GM12878 (cell line): ENCODE measurements around the gene CBARP. TPM values are rescaled to one million over a fixed set of nuclear protein-coding genes. Genes with fewer than 3 reads are reported as not detected.
A peak's percentile ranks its signal among the peaks of the same experiment; 100 is the strongest.

Experiments
- ATAC-seq: fragments of 200-7000 bp; cut with Tn5 transposase; 3 replicates; pipeline ENCODE4 v1.9.1; 2020; ENCODE audit warnings: mild to moderate bottlenecking, moderate library complexity
- BruUV-seq: library from RNA; stranded (reverse); fragments of 400-500 nt; replicated peaks from 2 replicates; lab custom pipeline; 2021; lab: Mats Ljungman, UMichigan
- CTCF ChIA-PET: fragments of 300-600 bp; sonication (Branson Sonifier 250); formaldehyde crosslinking; extraction: SDS; loops from one replicate; lab custom pipeline; 2021; ENCODE audit warnings: inconsistent platforms; lab: Yijun Ruan, JAX
- POLR2A ChIA-PET: fragments of 350-600 bp; formaldehyde crosslinking; extraction: SDS; loops from one replicate; lab custom pipeline; 2021; ENCODE audit warnings: inconsistent platforms; lab: Charles Lee
- RAD21 ChIA-PET: fragments of 300-600 bp; sonication (Branson Sonifier 250); formaldehyde crosslinking; loops from one replicate; lab custom pipeline; 2023; ENCODE audit warnings: antibody characterized with exemption; ENCODE audit not compliant: unreplicated experiment; lab: Charles Lee
- SMC1A ChIA-PET: fragments of 300-600 bp; sonication (Branson Sonifier 250); formaldehyde crosslinking; loops from one replicate; lab custom pipeline; 2023; ENCODE audit not compliant: unreplicated experiment, uncharacterized antibody; lab: Charles Lee
- DNase-seq: peaks from one replicate; pipeline ENCODE4 v3.0.0-alpha.2; 2011; ENCODE audit warnings: low read depth, low spot score
- FAIRE-seq: peaks from 3 replicates; lab custom pipeline; 2011; peaks lifted over from hg19 to GRCh38; lab: Jason Lieb, UNC
- H2AFZ ChIP-seq: 2 replicates; pipeline ENCODE4 v1.6.0; 2011; ENCODE audit warnings: low read depth, low read length, control low read depth; ENCODE audit not compliant: control insufficient read depth
- H3K27ac ChIP-seq: 2 replicates; pipeline ENCODE4 v1.5.1; 2011; ENCODE audit warnings: control low read depth; ENCODE audit not compliant: control insufficient read depth, insufficient read depth
- H3K27me3 ChIP-seq, 2 experiments: replicated peaks in 1 of 2; 2 replicates each; pipeline versions ENCODE4 v1.6.0 to v1.6.1; 2011; ENCODE audit warnings: low read length in 1 of 2; ENCODE audit not compliant: control insufficient read depth in 2 of 2, insufficient read depth in 2 of 2
- H3K36me3 ChIP-seq, 2 experiments: 2 replicates each; pipeline ENCODE4 v1.5.1; 2011; ENCODE audit warnings: low read length in 1 of 2; ENCODE audit not compliant: control insufficient read depth in 2 of 2, insufficient read depth in 2 of 2
- H3K4me1 ChIP-seq: 2 replicates; pipeline ENCODE4 v1.6.1; 2011; ENCODE audit warnings: mild to moderate bottlenecking, low read length, moderate library complexity, mixed read lengths; ENCODE audit not compliant: control insufficient read depth, insufficient read depth
- H3K4me2 ChIP-seq: 2 replicates; pipeline ENCODE4 v1.6.0; 2011; ENCODE audit warnings: control low read depth; ENCODE audit not compliant: control insufficient read depth, insufficient read depth
- H3K4me3 ChIP-seq: fragments of 200-600 bp; sonication (generic); 2 replicates; pipeline ENCODE4 v1.5.1; 2016
- H3K79me2 ChIP-seq: 2 replicates; pipeline ENCODE4 v1.6.0; 2011; ENCODE audit warnings: low read length; ENCODE audit not compliant: control insufficient read depth, insufficient read depth
- H3K9ac ChIP-seq: 2 replicates; pipeline ENCODE4 v1.8.0; 2011; ENCODE audit warnings: low read length, control low read depth, mixed read lengths; ENCODE audit not compliant: control insufficient read depth, insufficient read depth
- H3K9me3 ChIP-seq: replicated peaks from 3 replicates; pipeline ENCODE4 v1.5.1; 2011; ENCODE audit warnings: mild to moderate bottlenecking, low read length; ENCODE audit not compliant: control insufficient read depth, insufficient read depth
- H4K20me1 ChIP-seq: 2 replicates; pipeline ENCODE4 v1.6.0; 2011; ENCODE audit not compliant: control insufficient read depth, insufficient read depth
- ATF7 ChIP-seq: fragments of 450-650 bp; IDR thresholded peaks from 2 replicates; pipeline ENCODE4 v1.6.1; 2016; ENCODE audit warnings: low read depth, mild to moderate bottlenecking
- BACH1 ChIP-seq: fragments of 450-650 bp; IDR thresholded peaks from 2 replicates; pipeline ENCODE4 v1.6.1; 2017; ENCODE audit warnings: mild to moderate bottlenecking, borderline replicate concordance
- BHLHE40 ChIP-seq, 2 experiments: fragments of 450-650 bp in 1 of 2; IDR thresholded peaks; 2 replicates each; pipeline ENCODE4 v1.6.1; 2011 to 2017; ENCODE audit warnings: low read depth in 2 of 2, borderline replicate concordance in 1 of 2, improper control_type of control experiment in 1 of 2, low read length in 1 of 2, mild to moderate bottlenecking in 1 of 2
- ETV6 ChIP-seq, 2 experiments: fragments of 450-650 bp in 1 of 2; IDR thresholded peaks in 1 of 2; conservative IDR thresholded peaks in 1 of 2; 2 replicates each; pipeline ENCODE4 v1.6.1; 2014; ENCODE audit warnings: antibody characterized with exemption in 1 of 2, borderline replicate concordance in 1 of 2, low read depth in 1 of 2, mild to moderate bottlenecking in 1 of 2, moderate library complexity in 1 of 2
- GATAD2B ChIP-seq: fragments of 450-650 bp; conservative IDR thresholded peaks from 2 replicates; pipeline ENCODE4 v1.6.1; 2017; ENCODE audit warnings: low read depth, mild to moderate bottlenecking, moderate library complexity
- IKZF1 ChIP-seq: fragments of 450-650 bp; conservative IDR thresholded peaks from 2 replicates; pipeline ENCODE4 v1.6.1; 2017; ENCODE audit warnings: antibody characterized with exemption, mild to moderate bottlenecking
- IKZF2 ChIP-seq, 2 experiments: fragments of 450-650 bp; IDR thresholded peaks; 2 replicates each; pipeline ENCODE4 v1.6.1; 2017; ENCODE audit warnings: mild to moderate bottlenecking in 2 of 2, moderate library complexity in 2 of 2
- IRF4 ChIP-seq: IDR thresholded peaks from 2 replicates; pipeline ENCODE4 v1.6.1; 2011; ENCODE audit warnings: low read depth, low read length
- NBN ChIP-seq: fragments of 450-650 bp; IDR thresholded peaks from 2 replicates; pipeline ENCODE4 v1.6.1; 2016
- NR2C1 ChIP-seq: fragments of 450-650 bp; IDR thresholded peaks from 2 replicates; pipeline ENCODE4 v1.6.1; 2017; ENCODE audit warnings: antibody characterized with exemption, mild to moderate bottlenecking, moderate library complexity
- NR2F1 ChIP-seq: fragments of 450-650 bp; conservative IDR thresholded peaks from 2 replicates; pipeline ENCODE4 v1.6.1; 2017; ENCODE audit warnings: mild to moderate bottlenecking
- STAT3 ChIP-seq: IDR thresholded peaks from 2 replicates; pipeline ENCODE4 v1.6.1; 2011; ENCODE audit warnings: low read depth, low read length, improper control_type of control experiment
- SUZ12 ChIP-seq: fragments of 200-600 bp; sonication (generic); IDR thresholded peaks from one replicate; pipeline ENCODE4 v1.6.1; 2018; ENCODE audit warnings: antibody characterized with exemption, mild to moderate bottlenecking; ENCODE audit not compliant: unreplicated experiment
- WGBS: methylation state at CpG from one replicate; pipeline ENCODE4 v1.1.6; 2016; ENCODE audit warnings: low lambda C conversion rate; ENCODE audit not compliant: insufficient replicate concordance, insufficient coverage; ENCODE audit errors: missing lambda C conversion rate; 5-methylcytosine and 5-hydroxymethylcytosine counted together
- in situ Hi-C: fragments of 300-500 bp; cut with MboI; formaldehyde crosslinking; loops from 9 replicates; pipeline ENCODE4 v1.14.3; 2018; ENCODE audit warnings: mixed read lengths
- intact Hi-C: fragments of 100-400 bp; cut with micrococcal nuclease; formaldehyde crosslinking; loops from one replicate; pipeline ENCODE4 v1.14.2; 2022; ENCODE audit not compliant: unreplicated experiment
- polyA plus RNA-seq, 11 experiments: library from polyadenylated mRNA; depleted of rRNA in 4 of 11; unstranded in 6 of 11; stranded (reverse) in 5 of 11; fragments of >200 nt; fragmentation: Nextera tagmentation in 4 of 11; fragmentation: Illumina TruSeq in 1 of 11; extraction: Ambion mirVana in 4 of 11; extraction: Trizol in 1 of 11; gene quantifications; 1 replicate in 1 of 11; 2 replicates in 10 of 11; pipeline versions ENCODE4 v1.2.1 to v1.2.3, GENCODE V29; 2011 to 2016; ENCODE audit warnings: inconsistent platforms in 2 of 11, missing spikeins in 2 of 11, low read depth in 1 of 11
- total RNA-seq, 4 experiments: library from RNA; depleted of rRNA in 3 of 4; stranded (reverse); fragments of >200 nt in 3 of 4; fragmentation: Illumina TruSeq in 1 of 4; extraction: Trizol in 1 of 4; gene quantifications; 2 replicates each; pipeline versions ENCODE4 v1.2.1 to v1.2.3, GENCODE V29; 2013 to 2021
- TF ChIP-seq, protein P1 (sequence below), 3 experiments: IDR thresholded peaks in 2 of 3; conservative IDR thresholded peaks in 1 of 3; 2 replicates each; pipeline ENCODE4 v1.5.1; 2011; ENCODE audit warnings: low read depth in 3 of 3, low read length in 3 of 3, mild to moderate bottlenecking in 3 of 3, control low read depth in 2 of 3, moderate library complexity in 2 of 3, inconsistent platforms in 1 of 3, mixed read lengths in 1 of 3; ENCODE audit not compliant: control insufficient read depth in 2 of 3, insufficient read depth in 1 of 3; ENCODE audit errors: extremely low read depth in 1 of 3
- TF ChIP-seq, protein P2 (sequence below): IDR thresholded peaks from 2 replicates; pipeline ENCODE4 v1.6.1; 2012; ENCODE audit warnings: mild to moderate bottlenecking, low read depth, low read length
- TF ChIP-seq, protein P3 (sequence below): IDR thresholded peaks from 2 replicates; pipeline ENCODE4 v1.6.1; 2012; ENCODE audit warnings: low read depth, low read length, improper control_type of control experiment

CBARP gene
- total and polyA plus RNA-seq, 10 of the 15 experiments (the other 5 are each of a cell fraction or from before 2014, with no cell fraction given) = 0.04 to 0.59 (median 0.18) TPM; not detected in 3

DNA sequence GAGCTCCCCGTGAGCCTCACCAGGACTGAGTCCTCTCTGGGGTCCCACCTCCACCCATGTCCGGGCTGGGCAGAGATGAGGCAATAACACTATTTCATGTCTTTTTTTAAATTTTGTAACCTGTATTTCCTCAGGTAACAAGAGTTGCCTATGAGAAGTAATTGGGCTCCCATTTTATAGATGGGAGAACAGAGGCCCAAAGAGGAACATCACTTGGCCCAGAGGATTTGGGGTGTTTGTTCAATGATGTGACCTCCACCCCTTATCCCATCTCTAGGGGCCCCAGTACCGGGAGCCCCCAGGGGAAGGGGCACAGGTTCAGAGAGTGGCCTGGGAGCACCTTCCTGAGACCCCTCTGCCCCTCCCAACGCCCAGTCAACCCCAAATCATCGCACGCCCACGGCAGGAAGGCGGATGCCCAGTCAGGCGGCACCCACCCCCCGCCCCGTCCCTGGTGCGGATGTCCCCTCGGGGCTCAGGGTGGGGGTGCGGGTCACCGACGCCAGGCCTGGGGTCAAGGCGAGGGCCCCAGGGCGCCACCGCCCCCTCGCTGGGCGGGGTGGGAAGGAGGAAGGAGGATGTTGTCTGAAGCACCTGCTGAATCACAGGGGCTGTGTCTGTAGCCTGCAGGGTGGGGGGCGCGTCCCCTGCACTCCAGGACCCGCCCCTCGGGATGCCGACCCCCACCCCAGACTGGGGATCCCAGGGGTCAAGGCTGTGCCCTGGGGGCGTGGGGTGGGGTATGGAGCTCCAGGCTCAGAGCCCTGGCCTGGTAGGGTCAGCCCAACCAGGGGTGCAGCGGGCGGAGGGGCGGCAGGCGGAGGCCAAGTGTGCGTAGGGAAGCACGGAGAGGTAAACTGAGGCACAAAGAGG is 22.3 kb upstream of the CBARP start:
- H3K79me2 ChIP-seq = peaks cover 36% of the 10 kb centered on the region
- CTCF ChIA-PET = interaction anchor here (1.0 to 2.5 kb wide), 3 partner anchors 16 to 157 kb away, joined by 3 to 16 read pairs (median 10); no protein-coding TSS in a partner anchor
- no peak overlapping the region for H2AFZ ChIP-seq
- peak; percentile 21 for ATAC-seq
- RAD21 ChIA-PET = interaction anchor here (1.5 to 3.8 kb wide), 3 partner anchors 9 to 157 kb away, joined by 3 to 24 read pairs (median 11); partner anchors contain the start of gene CIRBP
- H4K20me1 ChIP-seq = no peaks in the 10 kb centered on the region
- H3K9me3 ChIP-seq = no peaks in the 10 kb centered on the region
- POLR2A ChIA-PET = interaction anchor here (0.6 to 2.4 kb wide), 4 partner anchors 8 to 84 kb away, joined by 5 to 12 read pairs (median 8); partner anchors contain the start of gene CIRBP
- peak overlapping the region; percentile 96 for H3K27ac ChIP-seq
- in situ Hi-C loops = loop anchor here (10.0 kb wide), 1 partner anchor 825 kb away; no protein-coding TSS in a partner anchor
- SMC1A ChIA-PET = no interaction called here
- intact Hi-C loops = loop anchor here (1.0 kb wide), 1 partner anchor 9 kb away; the partner anchor contains the start of gene CIRBP
- BruUV-seq = no TSS peak
- FAIRE-seq = no peak
- H3K4me1 ChIP-seq = peaks cover 48% of the 10 kb centered on the region
- peak overlapping the region; percentile 78 for H3K9ac ChIP-seq
- H3K27me3 ChIP-seq = no peaks in the 10 kb centered on the region
- H3K4me3 ChIP-seq = peak overlapping the region; percentile 68
- H3K4me2 ChIP-seq = peak overlapping the region; percentile 98
- peaks cover 4 to 16% of the 10 kb centered on the region in 2 experiments; a peak in 3 of 4 replicates for H3K36me3 ChIP-seq
- 2% methylated on average over 28 of the region's 33 CpGs for WGBS
- DNase-seq = no peak
- TF ChIP-seq, protein P1, sequence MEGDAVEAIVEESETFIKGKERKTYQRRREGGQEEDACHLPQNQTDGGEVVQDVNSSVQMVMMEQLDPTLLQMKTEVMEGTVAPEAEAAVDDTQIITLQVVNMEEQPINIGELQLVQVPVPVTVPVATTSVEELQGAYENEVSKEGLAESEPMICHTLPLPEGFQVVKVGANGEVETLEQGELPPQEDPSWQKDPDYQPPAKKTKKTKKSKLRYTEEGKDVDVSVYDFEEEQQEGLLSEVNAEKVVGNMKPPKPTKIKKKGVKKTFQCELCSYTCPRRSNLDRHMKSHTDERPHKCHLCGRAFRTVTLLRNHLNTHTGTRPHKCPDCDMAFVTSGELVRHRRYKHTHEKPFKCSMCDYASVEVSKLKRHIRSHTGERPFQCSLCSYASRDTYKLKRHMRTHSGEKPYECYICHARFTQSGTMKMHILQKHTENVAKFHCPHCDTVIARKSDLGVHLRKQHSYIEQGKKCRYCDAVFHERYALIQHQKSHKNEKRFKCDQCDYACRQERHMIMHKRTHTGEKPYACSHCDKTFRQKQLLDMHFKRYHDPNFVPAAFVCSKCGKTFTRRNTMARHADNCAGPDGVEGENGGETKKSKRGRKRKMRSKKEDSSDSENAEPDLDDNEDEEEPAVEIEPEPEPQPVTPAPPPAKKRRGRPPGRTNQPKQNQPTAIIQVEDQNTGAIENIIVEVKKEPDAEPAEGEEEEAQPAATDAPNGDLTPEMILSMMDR (IDR thresholded peaks at IDR 0.05 in 2 of 3, conservative IDR thresholded peaks at IDR 0.05 in 1 of 3; ENCODE audit: control insufficient read depth in 2 of 3, extremely low read depth in 1 of 3, insufficient read depth in 1 of 3, low read depth in 3 of 3, low read length in 3 of 3) = no peak
- TF ChIP-seq IKZF1 = peak; percentile 38; the same call in 1 of the 2 replicates
- peak; percentile 58; the same call in 1 of the 2 replicates for TF ChIP-seq NR2C1
- TF ChIP-seq ATF7 = no peak
- TF ChIP-seq ETV6 (conservative IDR thresholded peaks at IDR 0.05 in 1 of 2, IDR thresholded peaks at IDR 0.05 in 1 of 2; ENCODE audit: borderline replicate concordance in 1 of 2, low read depth in 1 of 2) = 0 out of 4 replicates have a peak, but pooled peaks of 1 of the 2 experiments have one; percentile 40
- peak; percentile 79 for TF ChIP-seq GATAD2B
- no peak for TF ChIP-seq IRF4
- peak; percentile 99 for TF ChIP-seq NR2F1
- no peak for TF ChIP-seq STAT3
- TF ChIP-seq, protein P2, sequence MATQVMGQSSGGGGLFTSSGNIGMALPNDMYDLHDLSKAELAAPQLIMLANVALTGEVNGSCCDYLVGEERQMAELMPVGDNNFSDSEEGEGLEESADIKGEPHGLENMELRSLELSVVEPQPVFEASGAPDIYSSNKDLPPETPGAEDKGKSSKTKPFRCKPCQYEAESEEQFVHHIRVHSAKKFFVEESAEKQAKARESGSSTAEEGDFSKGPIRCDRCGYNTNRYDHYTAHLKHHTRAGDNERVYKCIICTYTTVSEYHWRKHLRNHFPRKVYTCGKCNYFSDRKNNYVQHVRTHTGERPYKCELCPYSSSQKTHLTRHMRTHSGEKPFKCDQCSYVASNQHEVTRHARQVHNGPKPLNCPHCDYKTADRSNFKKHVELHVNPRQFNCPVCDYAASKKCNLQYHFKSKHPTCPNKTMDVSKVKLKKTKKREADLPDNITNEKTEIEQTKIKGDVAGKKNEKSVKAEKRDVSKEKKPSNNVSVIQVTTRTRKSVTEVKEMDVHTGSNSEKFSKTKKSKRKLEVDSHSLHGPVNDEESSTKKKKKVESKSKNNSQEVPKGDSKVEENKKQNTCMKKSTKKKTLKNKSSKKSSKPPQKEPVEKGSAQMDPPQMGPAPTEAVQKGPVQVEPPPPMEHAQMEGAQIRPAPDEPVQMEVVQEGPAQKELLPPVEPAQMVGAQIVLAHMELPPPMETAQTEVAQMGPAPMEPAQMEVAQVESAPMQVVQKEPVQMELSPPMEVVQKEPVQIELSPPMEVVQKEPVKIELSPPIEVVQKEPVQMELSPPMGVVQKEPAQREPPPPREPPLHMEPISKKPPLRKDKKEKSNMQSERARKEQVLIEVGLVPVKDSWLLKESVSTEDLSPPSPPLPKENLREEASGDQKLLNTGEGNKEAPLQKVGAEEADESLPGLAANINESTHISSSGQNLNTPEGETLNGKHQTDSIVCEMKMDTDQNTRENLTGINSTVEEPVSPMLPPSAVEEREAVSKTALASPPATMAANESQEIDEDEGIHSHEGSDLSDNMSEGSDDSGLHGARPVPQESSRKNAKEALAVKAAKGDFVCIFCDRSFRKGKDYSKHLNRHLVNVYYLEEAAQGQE = no peak
- TF ChIP-seq SUZ12 = no peak
- TF ChIP-seq IKZF2 (IDR thresholded peaks at IDR 0.05) = no peak
- TF ChIP-seq, protein P3, sequence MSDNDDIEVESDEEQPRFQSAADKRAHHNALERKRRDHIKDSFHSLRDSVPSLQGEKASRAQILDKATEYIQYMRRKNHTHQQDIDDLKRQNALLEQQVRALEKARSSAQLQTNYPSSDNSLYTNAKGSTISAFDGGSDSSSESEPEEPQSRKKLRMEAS = no peak; the same call in 1 of the 2 replicates
- TF ChIP-seq NBN = peak; percentile 36; the same call in 1 of the 2 replicates
- TF ChIP-seq BHLHE40 (IDR thresholded peaks at IDR 0.05; ENCODE audit: borderline replicate concordance in 1 of 2, low read depth in 2 of 2, low read length in 1 of 2) = peak; percentile 49 to 76; a peak in 3 of 4 replicates
- peak; percentile 50; the same call in 1 of the 2 replicates for TF ChIP-seq BACH1
